ENCODE results near the gene VPS36. TPM values are rescaled to one million over a fixed set of nuclear protein-coding genes. Genes with fewer than 3 reads are reported as not detected.
"Not testable (repeated sequence)": the region's sequence is repeated elsewhere in the genome, so short reads cannot be mapped to it uniquely, and the experiment has no call there.

VPS36 gene
- total RNA-seq, 1 donor from 2014 or later: 64.2 TPM

DNA sequence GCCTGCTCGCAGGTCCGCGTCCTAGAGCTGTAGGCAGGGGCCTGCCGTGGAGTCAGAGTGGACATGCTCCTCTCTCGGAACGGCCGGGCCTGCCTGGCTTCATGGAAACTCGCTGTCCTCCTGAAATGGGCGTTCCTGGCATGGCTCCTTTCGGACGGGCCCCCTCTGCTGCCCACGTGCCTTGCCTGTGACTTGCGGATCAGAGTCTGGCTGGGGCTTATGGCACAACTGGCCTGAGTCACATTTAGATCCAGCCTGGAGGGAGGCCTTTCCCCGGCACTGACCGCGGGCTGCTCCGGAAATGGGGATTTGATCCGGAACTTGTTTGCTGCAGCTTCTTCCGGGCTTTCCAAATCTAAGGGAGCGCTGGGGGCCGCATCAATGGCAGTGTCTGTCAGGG, 72.5 kb downstream of the VPS36 start:
- DNase-seq (ENCODE audit: low spot score): no peak

DNA sequence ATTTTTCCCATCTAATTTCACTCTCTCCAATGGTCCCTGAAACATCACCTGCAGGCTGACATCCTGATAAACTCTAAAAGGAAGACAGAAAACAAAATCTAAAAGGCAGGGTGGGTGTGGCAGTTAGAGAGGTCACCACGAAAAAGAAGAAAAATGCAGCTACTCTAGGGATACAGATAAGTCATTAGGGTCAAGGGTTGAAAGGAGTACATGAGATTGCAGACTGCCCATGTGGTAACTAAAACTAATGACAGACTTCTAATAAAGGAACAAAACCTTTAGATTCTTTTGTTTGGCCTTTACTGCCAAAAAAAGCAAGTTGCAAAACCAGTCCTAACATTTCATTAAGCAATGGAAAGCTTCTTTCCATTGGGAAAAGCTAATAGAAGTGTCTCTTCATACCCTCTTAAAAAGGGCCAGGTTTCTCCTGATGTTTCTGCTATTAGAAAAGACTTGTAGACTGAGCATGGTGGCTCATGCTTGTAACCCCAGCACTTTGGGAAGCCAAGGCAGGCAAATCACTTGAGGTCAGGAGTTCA, 75.5 kb downstream of the VPS36 start:
- no peak for DNase-seq (ENCODE audit: low spot score)

GRCh38 chr13:52374389-52374788, 76.0 kb downstream of the VPS36 start:
- DNase-seq (ENCODE audit: low spot score): no peak

DNA sequence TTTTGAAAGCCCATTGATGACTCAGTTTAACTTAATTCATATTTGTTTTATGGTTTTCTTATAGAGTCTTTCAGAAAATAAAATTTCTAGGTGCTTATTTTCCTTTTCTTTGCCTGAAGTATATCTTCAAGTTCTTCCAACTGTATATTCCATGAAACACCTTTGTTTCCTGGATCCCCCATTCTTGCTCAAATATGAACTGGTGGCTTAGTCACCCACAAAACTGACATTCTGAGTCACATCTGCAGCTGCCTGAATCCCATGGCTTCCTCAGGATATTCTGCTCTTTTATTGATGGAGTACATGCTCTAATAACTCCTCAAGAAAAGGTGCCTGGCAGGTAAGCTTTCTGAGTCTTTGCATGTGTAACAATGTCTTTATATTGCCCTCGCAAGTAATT, 77.2 kb downstream of the VPS36 start:
- DNase-seq (ENCODE audit: low spot score): not testable (repeated sequence)

GRCh38 chr13:52371736-52372247, 78.6 kb downstream of the VPS36 start:
- DNase-seq (ENCODE audit: low spot score): no peak

DNA sequence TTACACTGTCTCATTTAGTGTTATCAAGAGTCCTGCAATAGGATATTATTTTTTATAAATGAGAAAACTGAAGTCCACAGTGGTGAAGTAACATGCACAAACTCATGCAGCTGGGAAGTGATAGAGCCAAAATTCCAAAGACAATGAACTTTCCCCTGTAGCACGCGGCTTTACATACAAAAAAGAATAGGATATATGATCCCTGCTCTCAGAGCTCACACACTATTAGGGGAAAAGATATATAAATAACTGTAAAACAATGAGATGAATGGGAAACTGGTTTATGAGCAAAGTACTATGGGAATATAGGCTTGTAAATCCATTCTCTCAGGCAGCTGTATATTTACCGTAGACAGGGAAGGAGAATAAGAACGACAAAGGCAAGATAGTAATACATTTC, 84.1 kb downstream of the VPS36 start:
- DNase-seq (ENCODE audit: low spot score): no peak

Other genes with a start within 250 kb of the VPS36 start
- gene THSD1, start 44.5 kb downstream of the VPS36 start, total RNA-seq: 6.0 TPM
- gene CKAP2, start 4.8 kb upstream of the VPS36 start, total RNA-seq: 7.9 TPM
- gene HNRNPA1L2, start 191.8 kb upstream of the VPS36 start, total RNA-seq: 11.4 TPM
- 40.9 TPM for gene SUGT1, start 202.2 kb upstream of the VPS36 start, total RNA-seq